ENCODE results near the gene C12orf76.
"Not testable (repeated sequence)": the region's sequence is repeated elsewhere in the genome, so short reads cannot be mapped to it uniquely, and the experiment has no call there.

The C12orf76 gene

DNA sequence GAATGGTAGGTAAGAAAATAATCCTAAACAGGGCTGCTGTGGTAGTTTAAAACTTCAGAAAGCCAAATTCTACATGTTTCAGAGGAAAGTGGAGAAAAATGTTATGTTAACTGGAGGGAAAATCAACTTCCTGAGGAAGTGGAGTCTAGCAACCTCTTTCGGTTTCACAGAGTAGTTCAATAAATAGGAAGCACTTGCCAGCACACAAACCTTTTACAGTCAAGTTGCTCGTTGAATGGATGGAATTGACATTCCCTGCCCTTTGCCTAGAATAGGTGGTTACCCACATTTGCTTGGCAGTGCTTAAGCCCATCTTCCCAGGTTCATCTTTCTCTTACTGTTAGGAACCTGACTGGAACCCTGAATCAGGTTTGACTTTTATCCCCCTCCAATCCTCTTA is 33.2 kb downstream of the C12orf76 start:
- no peak for DNase-seq

DNA sequence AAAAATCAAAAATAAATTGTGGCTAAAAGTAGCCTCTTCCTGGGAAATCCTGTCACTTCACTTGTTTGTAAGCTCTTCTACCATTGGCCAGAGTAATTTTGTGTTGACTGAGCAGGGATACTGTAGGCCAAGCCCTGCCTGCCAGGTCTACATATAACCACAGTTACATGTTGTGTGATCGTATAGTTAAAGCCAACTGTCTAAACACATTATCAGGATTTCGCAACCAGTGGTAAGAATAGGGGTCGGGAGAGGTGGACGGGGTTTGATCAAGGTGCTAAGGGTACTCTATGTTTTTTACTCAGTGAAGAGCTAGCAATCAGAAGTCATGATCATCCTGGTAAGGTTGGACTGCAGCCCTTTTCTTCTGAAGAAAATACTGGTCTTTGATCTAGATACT is 35.7 kb downstream of the C12orf76 start:
- no peak for DNase-seq

DNA sequence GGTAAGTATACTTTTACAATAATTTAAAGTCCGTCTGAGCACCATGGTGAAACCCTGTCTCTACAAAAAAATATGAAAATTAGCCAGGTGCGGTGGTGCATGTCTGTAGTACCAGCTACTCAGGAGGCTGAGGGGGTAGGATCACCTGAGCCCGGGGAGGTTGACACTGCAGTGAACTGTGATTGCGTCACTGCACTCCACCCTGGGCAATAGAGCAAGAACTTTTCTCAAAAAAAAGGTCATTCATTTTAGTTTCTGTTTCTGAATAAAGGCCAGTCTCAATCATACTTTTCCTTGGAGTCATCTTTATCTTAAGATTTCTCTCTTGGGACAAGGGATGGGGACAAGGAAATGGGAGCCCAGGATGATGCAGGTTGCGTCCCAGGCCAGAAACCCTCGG is 36.2 kb downstream of the C12orf76 start:
- no peak for DNase-seq

DNA sequence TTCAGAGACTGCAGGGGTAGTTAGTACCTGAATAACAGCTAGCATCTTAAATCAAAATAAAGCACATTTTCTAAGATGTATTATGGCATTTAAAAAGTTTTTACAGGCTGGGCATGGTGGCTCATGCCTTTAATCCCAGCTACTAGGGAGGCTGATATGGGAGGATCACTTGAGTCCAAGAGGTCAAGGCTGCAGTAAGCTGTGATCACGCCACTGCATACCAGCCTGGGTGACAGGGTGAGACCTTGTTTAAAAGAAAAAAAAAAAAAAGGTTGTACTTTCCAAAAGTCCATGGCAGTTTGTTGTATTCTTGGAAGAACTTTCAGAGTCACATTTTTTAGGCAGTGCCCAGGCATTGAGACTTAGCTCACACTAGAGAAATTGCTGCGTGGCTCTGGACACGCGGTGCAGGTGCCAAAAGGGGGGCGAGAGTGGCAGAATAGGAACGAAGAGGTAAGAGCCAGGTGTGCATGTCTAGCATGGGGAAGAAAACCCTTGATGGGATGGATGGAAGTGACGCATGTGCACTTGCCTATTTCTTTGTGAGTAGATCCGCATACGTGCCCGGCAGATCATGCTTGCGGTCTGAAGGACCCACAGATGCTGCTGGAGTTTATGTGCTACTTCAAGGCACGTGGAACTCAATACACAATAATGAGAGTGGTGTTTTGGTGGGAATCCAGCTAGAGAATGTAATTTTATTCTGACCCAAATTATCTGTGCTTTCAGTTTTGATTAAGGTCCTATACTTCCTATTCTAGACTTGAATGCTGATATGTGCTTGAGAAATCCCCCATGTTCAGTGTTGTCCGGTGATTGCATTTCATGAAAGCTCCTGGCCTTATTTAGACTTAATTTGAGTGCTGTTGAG is 37.2 kb downstream of the C12orf76 start:
- no peak for DNase-seq

DNA sequence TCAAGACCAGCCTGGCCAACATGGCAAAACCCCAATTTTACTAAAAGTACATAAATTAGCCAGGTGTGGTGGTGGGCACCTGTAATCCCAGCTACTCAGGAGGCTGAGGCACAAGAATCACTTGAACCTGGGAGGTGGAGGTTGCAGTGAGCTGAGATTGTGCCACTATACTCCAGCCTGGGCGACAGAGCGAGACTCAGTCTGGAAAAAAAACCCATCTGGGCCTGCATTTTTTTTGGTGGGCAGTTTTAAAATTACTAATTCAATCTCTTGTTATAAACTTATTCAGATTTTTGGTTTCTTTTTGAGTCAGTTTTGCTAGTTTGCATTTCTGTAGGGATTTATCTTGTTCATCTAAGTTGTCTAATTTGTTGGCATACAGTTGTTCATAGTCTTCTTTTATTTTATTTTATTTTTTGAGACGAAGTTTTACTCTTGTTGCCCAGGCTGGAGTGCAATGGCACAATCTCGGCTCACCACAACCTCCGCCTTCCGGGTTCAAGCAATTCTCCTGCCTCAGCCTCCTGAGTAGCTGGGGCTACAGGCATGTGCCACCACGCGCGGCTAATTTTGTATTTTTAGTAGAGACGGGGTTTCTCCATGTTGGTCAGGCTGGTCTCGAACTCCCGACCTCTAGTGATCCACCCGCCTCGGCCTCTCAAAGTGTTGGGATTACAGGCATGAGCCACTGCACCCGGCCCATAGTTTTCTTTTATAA is 39.5 kb downstream of the C12orf76 start:
- DNase-seq, result not testable (repeated sequence)

- no peak for DNase-seq
Observed at GRCh38 chr12:110007881-110008280, 40.4 kb downstream of the C12orf76 start.

DNA sequence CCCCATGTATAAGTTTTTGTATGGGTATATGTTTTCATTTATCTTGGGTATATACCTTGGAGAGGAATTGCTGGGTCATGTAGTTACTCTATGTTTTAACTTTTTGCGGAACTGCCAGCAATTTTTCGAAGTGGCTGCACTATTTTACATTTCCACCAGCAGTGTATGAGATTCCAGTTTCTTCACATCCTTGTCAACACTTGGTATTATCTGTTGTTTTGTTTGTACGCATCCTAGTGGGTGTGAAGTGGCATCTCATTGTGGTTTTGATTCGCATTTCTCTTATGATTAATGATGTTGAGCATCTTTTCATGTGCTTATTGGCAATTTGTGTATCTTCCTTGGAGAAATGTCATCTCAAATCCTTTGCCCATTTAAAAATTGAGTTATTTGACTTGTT is 42.2 kb downstream of the C12orf76 start:
- DNase-seq, result no peak

DNA sequence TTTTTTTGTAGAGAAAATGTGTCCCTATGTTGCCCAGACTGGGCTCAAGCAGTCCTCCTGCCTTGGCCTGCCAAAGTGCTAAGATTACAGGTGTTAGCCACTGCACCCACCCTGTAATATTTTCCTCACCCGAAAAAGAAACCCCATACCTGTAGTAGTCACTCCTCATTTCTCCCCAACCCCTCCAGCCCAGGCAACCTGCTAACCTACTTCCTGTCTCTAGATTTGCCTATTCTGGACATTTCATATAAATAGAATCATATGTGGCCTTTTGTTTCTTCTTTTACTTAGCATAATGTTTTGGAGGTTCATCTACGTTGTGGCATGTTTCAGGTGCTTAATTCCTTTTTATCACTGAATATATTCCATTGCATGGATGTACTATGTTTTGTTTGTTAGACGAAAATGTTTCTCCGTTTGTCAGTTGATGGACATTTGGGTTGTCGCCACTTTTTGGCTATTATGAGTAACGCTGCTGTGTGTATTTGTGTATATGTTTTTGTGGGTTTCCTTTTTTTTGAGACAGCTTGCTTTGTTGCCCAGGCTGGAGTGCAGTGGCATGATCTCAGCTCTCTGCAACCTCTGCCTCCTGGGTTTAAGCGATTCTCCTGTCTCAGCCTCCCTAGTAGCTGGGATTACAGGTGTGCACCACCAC is 42.9 kb downstream of the C12orf76 start:
- DNase-seq, result no peak

DNA sequence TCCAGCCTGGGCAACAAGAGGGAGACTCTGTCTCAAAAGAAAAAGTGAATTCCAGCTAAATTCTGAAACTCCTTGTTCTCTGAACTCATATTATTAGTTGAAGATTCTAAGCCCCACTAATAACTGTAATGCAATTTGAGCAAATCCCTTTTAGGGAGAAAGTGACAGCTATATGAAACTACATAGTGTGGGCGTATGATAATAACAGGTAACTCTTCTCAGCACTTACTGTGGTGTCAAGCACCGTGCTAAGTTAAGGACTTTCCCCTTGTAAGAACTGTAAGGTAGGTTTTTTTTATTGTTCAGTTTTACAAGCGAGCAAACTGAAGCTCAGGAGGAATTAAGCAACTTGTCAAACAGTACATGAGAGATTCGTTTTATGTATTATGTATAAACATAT is 43.7 kb downstream of the C12orf76 start:
- no peak for DNase-seq

DNA sequence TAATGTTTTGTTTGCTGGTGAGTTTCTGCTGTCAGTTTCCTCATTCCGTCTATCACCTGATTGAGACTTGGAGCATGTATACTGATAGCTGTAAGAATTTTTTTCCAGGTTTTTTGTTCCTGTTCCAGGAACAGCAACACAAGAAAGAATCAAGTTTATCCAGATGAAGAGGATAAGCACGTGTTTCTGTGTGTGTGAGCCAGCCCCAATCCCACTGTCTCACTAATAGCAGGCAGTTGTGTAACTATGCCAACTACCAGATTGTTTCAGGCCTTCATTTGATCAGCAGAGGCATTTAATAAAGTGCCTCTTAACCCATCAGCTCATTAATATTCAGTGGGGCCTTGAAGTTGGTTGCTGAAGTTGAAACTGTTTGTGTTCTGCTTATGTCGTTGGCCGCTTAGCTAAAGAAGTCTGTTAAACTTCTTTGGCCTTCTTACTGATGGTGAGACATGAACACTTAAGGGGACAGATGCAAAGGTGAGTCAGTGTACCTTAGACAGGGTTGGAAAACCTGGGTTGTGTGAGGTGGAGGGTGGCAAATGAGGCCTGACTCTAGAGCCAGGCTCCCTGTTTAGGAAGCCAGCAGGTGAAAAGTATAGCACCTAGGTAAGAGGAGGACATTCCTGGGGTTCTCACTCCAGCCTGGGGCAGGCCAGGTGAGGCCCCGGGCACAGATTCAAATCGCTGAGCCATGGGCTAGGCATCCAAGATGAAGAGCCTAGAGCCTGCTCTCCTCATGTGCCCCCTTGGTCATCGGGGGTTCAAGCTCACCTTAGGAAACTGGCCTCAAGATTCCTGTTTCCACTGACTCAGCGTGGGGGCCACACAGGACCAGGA is 45.4 kb downstream of the C12orf76 start:
- no peak for DNase-seq

- DNase-seq, result no peak
Observed at GRCh38 chr12:110001596-110001995, 46.7 kb downstream of the C12orf76 start.

- DNase-seq, result no peak
Observed at GRCh38 chr12:109999983-110000505, 48.3 kb downstream of the C12orf76 start.

DNA sequence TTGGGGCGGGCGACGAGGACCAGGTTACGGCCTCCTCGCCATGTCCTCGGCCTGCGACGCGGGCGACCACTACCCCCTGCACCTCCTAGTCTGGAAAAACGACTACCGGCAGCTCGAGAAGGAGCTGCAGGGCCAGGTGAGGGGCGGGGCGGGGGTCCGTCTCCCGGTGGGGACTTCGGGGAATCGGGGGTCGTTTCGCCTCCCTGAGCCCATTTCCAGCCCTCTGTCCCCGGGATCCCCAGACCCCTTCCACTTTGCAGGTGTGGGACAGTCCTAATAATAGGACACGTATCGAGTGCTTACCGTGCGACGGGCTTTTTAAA is 48.7 kb downstream of the C12orf76 start:
- DNase-seq, result no peak

- DNase-seq, result peak; percentile 61
Observed at GRCh38 chr12:109998904-109999648, 49.2 kb downstream of the C12orf76 start, which contains the start of gene ANKRD13A. Gene ANKRD13A (plus strand): TSS chr12:109999430. CDS start chr12:109999689, 259 bp downstream.

- DNase-seq, result no peak
Observed at GRCh38 chr12:109998241-109998903, 50.0 kb downstream of the C12orf76 start.

DNA sequence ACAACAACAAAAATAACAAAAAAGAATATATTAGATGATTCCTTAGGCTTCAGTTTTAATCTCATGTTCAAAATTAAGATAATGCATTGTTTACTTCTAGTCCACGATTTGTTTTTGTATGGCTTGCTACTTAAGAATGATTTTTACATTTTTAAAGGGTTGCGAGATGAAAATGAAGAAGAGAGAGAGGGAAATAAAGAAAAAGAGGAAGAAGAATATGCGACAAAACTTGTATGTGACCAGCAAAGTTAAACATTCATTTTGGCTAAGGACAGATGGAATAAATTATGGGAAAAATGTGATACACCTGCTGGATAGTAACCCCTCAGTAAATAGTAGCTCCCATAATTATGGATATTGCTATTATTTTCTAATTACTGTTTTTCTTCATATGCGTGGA is 50.9 kb downstream of the C12orf76 start:
- no peak for DNase-seq

- no peak for DNase-seq
Observed at GRCh38 chr12:109996483-109996853, 51.9 kb downstream of the C12orf76 start.

DNA sequence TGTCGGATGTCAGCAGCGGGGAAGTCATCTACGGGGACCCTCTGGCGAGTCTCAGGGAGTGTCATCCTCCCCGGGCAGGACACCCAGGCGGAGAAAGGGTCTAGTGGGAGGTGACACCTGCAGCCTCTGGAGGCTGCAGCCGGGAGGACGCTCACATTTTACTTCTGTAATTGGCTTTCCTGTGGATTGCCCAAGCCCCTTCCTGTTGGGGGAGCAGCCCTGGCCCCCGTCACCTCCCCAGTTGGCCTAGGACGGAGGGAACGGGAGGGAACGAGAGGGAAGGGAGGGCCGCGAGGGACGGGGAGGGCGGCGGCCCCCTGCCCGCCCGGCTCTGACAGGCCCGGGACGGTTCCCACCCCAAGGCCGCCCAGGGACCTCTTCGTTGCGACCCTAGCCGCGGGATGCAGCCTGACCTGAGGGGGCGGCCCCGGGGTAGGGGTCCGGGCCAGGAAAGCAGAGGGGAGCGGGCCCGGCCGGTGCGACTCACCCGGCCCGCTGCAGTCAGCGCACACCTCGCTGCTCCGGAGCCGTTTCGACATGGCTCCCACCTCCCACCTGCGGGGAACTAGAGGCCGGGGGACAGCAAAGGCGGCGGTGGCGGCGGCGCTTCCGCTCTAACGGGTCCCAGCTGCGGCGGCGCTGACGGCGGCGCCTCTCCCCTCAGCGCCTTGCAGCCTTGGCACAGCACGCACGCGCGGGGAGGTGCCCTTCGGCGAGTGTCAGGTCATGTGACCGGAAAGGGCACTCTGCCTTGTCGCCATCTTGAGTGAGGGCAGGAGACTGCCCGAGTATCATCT is 52.4 kb downstream of the C12orf76 start, which contains the start of gene GIT2:
TSS of gene GIT2 (minus strand) at position 683 of the 797 bp plus-strand sequence. CDS start at position 539, 144 bp downstream.
- peak; percentile 35 for DNase-seq

DNA sequence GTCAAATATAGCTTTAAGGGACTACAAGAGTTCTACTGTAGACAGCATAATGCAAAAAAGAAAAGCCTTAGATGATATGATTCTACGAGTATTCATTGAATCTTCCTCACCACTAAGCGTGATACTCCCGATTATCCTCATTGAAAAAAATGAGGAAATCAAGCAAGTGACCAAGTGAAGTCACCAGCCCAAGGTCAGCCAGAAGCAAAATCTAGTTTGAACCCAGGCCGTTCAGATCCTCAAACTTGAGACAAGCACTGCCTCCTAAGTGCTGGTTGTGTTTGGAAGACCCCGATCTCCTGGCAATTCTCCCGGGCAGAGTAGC is 53.0 kb downstream of the C12orf76 start:
- DNase-seq, result no peak

DNA sequence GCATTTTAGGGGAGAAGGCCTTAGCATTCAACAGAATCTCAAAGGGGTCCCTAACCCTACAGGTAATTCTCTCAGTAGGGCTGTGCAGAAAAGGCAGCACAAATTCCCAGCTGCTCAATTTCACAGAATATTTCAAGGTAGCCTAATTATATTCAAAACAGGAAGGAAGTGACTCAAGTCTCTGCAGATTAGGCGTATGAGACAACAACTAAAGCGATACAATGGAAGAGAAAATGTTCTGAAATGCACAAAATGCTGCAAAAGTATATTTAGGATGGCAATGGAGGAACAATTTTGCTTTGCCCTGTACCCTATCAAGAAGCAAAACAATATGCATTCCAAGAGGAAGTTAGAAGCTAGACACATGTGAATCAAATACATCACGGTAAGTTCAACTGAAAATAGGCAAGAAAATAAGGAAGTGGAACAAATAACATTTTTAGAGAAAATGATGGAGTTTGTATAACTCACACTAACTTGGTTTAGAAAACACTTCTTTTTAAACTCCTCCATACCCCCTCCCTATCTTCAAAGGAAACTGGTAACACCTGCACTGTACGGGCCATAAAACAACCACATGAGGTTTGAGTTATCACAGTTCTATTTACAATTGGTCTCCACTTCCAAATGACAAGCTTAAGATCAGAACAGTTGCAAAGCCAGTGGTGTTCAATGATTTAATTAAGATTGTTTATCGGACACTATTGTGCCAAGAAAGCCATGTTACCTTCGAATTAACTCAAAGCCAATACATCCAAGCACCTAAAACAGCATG is 53.7 kb downstream of the C12orf76 start:
- DNase-seq, result no peak
